HG02970 (cell line): Measurements from ENCODE around the gene LRRC3.
"Not testable (repeated sequence)": the region's sequence is repeated elsewhere in the genome, so short reads cannot be mapped to it uniquely, and the experiment has no call there.

Source experiments
- ATAC-seq: cut with Tn5 transposase; IDR thresholded peaks from one replicate; pipeline ENCODE4 v1.9.1; 2021; ENCODE audit warnings: mild to moderate bottlenecking, moderate library complexity, moderate number of reproducible peaks; ENCODE audit not compliant: unreplicated experiment, low FRiP score

The LRRC3 gene

DNA sequence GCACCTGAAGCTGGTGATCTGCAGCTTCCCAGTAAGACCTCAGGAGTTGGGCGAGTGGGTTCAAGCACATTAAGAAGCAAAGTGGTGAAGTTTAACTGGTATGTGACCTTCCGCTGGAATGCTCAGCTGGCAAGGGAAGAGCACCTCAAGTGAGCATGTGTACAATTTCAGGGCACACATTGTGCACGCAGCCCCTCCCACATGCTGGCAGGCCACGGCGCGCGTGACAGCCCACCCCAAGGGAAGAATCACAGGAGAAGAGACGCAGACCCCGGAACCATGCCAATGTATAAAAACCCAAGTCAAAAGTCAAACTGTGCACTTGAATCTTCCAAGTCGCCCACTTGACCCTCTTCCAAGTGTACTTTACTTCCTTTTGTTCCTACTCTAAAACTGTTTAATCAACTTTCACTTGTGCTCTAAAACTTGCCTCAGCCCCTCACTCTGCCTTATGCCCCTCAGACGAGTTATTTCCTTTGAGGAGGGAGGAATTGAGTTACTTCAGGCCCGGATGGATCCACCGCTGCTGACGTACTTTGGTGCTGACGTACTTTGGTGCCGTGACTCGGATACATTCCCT, 20.0 kb downstream of the LRRC3 start:
- ATAC-seq = no peak

DNA sequence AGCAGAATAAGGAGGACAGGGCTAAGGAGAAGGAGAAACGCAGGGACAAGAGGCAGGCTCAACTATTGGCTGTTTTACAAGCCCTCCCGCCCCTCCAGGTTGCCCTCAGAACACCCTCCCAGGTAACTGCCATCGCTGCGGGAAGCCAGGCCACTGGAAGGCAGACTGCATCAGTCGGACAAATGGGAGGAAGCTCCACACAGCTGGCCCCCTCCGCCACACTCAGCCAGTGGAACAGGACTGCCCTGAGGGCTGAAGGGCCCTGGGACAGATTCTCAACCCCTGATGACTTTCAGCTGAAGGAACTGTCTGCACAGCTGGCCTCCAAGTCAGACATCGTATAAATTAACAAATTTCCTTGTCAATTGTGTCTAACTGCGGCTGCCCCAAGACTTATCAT, 21.8 kb downstream of the LRRC3 start:
- ATAC-seq = no peak

DNA sequence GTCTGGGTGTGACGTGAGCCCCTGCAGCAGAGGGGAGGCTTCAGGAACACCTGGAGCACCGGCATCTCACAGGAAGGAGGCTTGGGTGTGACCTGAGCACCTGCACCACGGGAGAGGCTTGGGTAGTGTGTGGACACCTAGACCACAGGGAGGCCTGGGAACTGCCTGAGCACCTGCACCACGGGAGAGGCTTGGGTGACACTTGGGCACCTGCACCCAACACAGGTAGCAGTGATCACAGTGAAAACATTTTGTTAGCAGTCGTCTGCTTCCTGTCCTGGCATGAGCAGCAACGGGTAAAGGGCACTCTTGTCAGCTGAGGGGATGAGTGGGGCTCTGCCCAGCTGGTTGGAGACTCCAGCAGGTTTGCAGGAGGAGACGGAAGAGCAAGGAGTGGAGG, 22.4 kb downstream of the LRRC3 start:
- no peak for ATAC-seq

DNA sequence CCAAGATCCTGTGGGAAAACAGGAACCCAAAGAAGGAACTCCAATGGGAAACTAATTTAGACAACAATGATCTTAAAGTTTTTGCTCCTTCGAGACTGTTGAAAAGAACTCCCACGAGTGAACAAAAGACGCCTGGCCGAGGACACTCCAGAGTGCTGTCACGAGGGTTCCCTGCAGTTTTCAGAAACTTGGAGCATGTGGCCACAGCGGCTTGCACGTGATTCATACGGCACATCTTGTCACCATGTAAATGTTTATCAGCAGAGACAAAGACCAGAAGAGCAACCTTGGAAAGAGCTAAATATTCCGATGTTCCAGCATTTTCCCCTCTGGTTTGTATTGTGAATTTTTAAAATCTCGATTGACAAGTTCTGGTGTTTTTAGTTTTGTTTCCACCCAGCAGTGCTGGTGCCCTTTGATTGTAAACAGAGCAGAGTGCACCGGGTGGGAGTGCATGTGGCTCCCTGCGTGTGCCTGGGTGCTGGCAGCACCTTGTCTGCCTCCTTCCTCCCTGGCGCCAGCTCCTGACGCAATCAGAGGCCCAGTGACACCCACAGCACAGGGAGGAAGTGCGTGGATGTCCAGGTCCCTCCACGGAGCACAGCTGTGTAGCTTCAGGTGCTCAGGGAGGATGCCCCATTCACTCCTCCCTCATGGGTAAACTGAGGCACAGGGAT, 23.0 kb downstream of the LRRC3 start:
- no peak for ATAC-seq

DNA sequence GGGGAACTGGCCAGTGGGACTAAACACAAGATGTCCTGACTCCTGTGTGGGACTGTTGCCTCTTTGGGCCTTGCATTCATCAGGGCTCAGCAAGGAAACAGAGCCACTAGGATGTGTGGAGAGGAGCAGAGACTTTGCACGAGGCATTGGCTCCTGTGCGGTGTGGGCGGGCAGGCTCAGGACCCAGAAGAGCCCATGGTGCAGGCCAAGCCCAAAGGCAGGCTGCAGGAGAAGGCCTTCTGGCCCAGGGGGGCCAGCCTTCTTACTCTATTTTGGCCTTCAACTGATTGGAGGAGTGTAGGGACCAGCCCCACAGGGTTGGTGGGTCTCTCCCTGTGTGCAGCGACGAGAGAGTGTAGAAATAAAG, 23.5 kb downstream of the LRRC3 start:
- ATAC-seq = no peak

DNA sequence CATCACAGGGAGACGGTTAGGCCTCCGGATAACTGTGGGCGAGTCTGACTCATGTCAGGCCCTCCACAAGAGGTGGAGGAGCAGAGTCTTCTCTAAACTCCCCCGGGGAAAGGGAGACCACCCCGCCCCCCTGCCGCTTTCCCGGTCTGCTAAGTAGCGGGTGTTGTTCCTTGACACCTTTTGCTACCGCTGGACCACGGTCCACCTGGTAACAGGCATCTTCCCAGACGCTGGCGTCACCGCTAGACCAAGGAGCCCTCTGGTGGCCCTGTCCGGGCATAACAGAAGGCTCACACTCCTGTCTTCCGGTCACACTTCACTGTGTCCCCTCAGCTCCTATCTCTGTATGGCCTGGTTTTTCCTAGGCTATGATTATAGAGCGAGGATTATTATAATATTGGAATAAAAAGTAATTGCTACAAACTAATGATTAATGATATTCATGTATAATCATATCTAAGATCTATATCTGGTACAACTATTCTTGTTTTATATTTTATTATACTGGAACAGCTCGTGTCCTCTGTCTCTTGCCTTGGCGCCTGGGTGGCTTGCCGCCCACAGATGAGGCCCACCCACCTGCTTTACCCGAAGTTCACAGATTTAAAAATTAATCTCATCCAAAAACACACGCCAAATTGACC, 24.4 kb downstream of the LRRC3 start:
- ATAC-seq = not testable (repeated sequence)

DNA sequence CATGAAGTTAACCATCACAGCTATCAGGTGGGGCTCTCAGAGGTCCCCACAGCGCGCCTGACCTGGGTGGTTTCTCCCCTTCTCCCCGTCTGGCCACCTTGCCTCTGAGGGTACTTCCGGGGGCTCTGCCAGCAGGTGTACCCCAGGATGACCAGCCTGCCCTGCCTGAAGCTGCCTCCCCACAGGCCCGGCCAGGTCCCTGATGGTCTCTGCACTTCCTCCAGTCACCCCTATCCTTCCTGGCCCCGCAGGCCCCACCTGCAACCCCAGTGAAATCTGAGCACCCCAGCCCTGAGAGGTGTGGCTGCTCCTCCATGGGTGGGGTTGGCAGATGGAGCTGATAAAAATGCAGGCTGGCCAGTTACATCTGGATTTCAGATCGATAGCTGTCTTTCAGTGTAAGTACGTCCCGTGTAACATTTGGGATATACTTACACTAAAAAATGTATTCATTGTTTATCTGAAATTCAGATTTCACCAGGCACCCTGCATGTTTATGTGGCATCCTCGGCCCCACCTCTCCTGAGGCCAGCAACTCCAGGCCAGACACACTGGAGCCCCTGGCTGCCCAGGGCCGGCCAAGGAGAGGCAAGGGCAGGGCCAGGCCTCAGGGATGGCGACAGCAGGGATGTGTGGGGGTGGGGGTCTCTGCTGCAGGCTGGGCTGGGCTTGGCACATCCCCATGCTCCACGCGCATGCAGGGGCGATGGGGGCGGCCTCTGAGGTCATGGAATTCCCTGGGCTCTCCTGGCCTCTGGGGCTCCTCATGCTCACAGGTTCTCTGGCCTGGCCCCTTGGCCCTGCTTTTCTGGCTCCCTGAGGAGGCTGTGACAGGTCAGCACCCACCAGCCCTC, 25.1 kb downstream of the LRRC3 start:
- ATAC-seq = no peak

DNA sequence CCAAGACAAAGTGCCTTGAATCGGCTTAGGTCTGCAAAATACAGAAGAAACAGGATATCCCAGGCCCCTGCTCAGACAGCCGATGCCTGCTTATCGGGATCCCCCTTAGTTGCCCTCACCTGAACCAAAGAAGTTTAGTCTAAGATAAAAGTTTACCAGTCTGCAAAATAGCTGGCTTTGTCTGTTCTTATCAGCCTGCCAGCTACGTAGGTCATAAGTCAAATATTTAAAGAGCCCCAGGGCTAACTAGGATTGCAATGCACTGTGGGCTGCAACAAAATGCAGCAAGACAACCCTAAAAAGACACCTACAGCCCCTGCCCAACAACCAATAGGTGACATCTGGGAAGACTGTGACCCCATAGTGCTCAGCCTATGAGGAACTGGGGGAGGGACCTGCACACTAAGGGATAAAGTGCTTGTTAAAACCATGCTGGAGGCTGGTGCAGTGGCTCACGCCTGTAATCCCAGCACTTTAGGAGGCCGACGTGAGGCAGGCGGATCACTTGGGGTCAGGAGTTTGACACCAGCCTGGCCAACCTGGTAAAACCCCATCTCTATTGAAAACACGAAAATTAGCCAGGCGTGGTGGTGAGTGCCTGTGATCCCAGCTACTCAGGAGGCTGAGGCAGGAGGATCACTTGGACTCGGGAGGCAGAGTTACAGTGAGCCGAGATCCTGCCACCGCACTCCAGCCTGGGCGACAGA, 27.4 kb downstream of the LRRC3 start:
- no peak for ATAC-seq

DNA sequence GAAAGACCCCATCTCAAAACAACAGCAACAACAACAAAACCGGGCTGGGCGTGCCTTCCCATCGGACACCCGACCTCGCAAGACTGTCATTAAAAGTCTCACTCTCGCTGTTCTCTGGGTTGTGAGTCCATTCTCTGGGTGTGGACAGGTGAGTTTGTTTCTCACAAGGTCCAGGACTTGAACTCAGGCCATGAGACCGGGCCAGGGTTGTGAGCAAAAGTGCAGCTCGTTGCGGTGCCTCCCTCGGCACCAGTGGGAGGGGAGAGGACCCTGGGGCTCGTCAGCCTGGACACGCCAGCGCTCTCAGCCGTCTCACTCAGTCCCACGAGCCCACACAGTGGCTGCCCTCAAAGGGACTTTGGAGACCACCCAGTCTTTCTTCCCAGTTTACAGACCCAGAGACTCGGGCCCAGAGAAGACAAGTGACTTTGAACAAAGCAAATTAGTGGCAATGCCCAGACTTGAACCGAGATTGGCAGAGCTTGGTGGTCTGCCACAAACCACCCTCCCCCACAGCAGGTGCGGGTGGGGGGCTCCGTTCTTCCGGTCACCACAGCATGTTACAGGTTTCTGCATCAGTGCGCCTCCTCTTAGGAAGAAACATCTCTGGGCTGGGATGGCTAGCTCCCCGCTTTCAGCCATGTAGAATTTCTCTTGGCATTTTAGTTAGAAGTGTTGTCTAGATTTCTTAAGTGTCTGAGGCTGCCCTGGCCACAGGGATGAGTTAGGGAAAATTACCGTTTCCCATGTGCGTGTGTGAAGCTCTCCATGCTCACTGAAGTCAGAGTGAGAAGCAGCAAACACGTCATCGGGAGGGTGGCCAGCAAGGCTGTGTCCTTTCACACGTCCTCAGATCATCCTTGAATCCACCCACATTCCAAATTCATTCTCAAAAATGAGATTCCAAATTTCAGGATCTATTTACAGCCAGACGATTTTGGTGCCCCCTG, 28.3 kb downstream of the LRRC3 start:
- ATAC-seq = no peak

DNA sequence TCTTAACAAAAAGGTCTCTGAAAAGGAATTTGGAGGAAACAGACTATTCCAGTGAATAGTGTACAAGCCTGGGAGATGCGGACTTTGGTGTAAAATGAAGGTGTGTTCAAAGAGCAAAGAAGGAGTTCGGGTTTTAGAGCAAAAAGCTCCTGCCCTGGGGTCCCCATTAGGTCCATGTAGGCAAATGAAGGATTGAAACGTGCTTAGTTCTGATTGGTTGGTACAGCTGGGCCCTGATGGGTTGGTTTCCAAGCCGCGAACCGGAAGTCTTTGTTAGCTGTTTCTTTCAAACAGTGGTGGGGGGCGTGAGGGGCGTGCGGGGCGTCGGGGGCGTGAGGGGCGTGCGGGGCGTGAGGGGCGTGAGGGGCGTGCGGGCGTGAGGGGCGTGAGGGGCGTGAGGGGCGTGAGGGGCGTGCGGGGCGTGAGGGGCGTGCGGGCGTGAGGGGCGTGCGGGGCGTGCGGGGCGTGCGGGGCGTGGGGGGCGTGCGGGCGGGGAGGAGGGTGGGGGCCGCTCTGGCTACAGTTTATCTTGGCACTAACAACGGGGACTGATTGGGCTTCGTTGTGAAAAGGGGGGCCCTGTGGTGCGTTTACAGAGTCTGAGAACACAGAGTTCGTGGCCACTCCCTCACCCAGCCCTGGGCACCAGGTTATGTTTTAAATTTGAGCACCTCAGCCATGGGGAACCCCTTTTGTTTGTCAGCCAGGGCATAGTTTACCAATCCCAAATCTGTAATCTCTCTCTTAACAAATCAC, 29.4 kb downstream of the LRRC3 start:
- ATAC-seq = no peak

DNA sequence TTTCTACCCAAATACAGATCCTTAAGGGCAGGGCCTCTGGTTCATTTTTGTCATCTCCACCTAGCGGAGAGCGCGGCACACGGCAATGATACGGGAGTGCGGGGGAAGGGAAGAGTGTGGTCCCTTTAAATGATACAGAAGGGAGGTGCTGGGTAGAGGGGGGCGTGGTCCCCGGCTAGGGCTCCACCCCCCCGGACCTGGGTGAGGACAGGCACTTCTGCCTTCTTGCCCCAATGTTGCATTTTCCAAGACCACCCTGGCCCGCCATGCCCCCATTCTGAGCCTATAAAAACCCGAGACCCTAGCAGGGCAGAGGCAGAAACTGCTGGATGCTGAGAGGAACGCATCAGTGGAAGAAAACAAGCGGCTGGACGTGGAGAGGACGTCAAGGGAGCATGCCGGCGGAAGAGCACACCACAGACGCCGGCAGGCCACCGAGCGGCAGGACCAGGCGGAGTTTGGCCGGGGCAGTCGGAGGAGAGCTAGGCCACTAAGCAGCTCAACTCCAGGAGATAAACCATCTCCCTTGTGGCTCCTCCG, 30.0 kb downstream of the LRRC3 start:
- peak; percentile 58 for ATAC-seq

DNA sequence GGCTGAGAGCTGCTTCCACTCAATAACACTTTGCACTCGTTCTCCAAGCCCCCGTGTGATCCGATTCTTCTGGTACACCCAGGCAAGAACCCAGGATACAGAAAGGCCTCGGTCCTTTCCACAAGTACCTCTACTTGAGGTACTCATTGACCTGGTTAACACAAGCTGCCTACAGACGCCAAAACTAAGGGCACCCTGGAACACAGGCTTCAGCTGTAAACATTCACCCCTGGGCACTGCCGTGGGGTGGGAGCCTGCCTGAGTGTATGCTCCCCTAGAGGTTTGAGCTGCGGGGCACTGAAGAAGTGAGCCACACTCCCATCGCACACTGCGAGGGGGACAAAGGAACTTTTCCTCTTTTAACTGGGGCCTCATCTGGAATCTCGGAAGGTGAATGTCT, 30.5 kb downstream of the LRRC3 start:
- no peak for ATAC-seq

DNA sequence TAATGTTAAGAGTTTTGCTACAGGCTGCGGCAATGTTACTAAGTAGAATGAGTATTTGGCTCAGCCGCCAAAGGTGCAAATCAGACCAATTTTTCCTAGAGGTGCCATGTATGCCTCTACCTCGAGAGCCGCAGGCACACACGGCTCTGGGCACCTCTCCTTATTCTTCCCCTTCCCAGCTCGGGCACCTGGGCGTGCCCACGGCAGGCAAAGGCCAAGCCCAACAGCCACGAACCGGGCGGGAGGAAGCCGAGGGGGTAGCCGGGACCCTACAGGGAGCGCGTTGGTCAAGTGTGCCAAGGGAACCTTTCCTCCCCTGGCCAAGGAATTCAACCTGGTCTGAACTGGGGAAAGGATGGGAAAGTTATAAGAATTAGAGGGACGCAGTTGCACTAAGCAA, 31.0 kb downstream of the LRRC3 start:
- no peak for ATAC-seq

DNA sequence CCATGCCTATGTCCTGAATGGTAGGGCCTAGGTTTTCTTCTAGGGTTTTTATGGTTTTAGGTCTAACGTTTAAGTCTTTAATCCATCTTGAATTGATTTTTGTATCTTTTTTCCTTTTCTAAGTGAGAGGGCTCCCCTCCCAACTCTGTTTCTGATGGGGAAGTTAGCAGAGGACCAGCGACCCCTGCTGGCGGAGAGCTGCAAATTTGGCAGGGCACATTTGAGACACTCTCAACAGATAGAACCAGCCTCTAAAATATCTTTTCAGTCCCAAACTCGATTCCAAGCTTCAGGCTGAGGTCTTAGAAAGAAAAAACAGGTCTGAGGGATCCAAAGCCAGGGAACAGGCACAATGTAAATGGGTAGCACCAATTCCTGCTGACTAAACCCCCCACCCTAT, 32.5 kb downstream of the LRRC3 start:
- no peak for ATAC-seq

DNA sequence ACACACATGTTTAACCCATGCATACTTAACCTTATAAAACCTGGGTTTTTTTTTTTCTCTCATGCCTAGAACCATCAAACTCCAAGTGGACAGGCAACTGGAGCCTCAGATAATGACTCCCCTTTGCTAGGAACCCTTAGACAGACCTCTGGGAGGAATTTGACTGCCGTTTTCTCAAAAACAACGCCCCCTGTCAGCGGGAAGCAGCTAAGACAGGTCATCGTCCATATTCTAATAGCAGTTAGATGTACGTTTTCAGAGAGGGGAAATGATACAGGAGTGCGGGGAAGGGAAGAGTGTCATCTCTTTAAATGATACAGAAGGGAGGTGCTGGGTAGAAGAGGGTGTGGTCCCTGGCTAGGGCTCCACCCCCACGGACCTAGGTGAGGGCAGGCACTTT, 34.7 kb downstream of the LRRC3 start:
- ATAC-seq = no peak

DNA sequence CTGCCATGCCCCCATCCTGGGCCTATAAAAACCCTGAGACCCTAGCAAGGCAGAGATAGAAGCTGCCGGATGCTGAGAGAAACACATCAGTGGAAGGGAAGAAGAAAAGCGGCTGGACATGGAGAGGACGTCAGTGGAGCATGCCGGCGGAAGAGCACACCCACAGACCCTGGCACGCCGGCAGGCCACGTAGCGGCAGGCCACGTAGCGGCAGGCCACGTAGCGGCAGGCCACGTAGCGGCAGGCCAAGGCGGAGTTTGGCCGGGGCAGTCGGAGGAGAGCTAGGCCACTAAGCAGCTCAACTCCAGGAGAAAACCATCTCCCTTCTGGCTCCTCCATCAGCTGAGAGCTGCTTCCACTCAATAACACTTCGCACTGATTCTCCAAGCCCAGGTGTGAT, 35.1 kb downstream of the LRRC3 start:
- no peak for ATAC-seq

DNA sequence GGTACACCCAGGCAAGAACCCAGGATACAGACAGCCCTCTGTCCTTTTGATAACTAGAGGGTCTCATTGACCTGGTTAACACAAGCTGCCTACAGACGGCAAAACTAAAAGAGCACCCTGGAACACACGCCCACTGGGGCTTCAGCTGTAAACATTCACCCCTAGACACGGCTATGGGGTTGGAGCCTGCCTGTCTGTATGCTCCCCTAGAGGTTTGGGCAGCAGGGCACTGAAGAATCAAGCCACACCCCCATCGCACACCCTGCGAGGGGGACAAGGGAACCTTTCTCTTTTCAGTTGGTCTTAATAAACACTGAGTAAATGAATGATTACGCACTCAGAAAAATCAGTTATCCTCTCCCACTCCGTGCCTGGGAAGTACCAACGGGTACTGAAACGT, 35.5 kb downstream of the LRRC3 start:
- ATAC-seq = no peak

DNA sequence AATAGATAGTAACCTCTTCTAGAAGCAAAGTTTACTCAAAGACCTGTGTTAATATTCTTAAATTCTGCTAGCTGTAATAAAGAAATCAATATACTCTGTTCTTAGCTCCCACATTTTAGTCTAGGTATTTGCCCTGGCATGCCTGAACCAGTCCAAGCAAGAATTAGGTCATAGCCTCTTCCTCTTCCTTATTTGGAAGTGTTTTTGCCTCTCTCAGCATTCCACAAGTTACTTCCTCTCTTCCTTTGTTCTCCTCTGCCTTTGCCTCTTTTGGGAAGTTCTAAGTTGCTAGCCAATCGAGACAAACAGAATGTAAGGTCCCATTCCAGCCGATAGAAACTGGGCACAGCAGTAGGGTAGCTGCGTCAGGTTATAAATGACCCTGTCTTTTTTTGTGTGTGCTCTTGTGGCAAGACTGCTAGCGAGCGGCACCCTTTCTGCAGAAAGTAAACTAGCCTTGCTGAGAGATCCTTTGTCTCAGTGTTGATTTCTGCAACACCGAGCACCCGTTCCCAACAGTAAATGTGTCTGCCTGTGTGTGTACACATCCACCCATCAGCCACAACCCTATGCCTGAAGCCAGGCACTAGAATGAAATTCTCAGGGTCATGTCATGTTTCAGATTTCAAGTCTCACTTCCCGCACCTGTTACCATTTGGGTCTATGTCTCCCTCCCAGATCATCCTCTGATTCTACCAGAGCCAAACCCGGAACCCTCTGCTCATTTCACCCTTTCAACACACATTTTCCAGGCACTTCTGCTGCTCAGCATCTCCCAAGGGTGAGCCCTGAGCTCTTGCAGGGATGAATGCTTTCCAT, 37.5 kb downstream of the LRRC3 start:
- no peak for ATAC-seq
